Esophagus muscularis mucosa (tissue), 4 donors: ENCODE data around the gene PRPF6. TPM values are rescaled to one million over a fixed set of nuclear protein-coding genes. Genes with fewer than 3 reads are reported as not detected.

ENCODE experiments used
- DNase-seq: peaks from one replicate; pipeline ENCODE4 v3.0.0-alpha.2; 2017; ENCODE audit errors: extremely low spot score
- H3K27ac ChIP-seq, 4 donors: fragments of 200-600 bp; sonication (generic); replicated peaks in 1 of 4; 1 replicate in 3 of 4; 2 replicates in 1 of 4; pipeline ENCODE4 v1.5.1; 2016 to 2019; ENCODE audit warnings: mild to moderate bottlenecking in 1 of 4
- H3K27me3 ChIP-seq, 4 donors: fragments of 200-600 bp; sonication (generic); one replicate each; pipeline versions ENCODE4 v1.5.1 to v1.6.0; 2016 to 2019
- H3K36me3 ChIP-seq, 4 donors: fragments of 200-600 bp; sonication (generic); one replicate each; pipeline ENCODE4 v1.5.1; 2016 to 2019
- H3K4me1 ChIP-seq, 4 donors: fragments of 200-600 bp; sonication (generic); one replicate each; pipeline ENCODE4 v1.5.1; 2016 to 2019
- H3K4me3 ChIP-seq, 4 donors: fragments of 200-600 bp; sonication (generic); 1 replicate in 2 of 4; 2 replicates in 2 of 4; pipeline ENCODE4 v1.5.1; 2016 to 2019; ENCODE audit warnings: mild to moderate bottlenecking in 4 of 4, moderate library complexity in 1 of 4
- H3K9me3 ChIP-seq, 4 donors: fragments of 200-600 bp; sonication (generic); 1 replicate in 3 of 4; 2 replicates in 1 of 4; pipeline ENCODE4 v1.5.1; 2016 to 2019
- CTCF ChIP-seq, 3 experiments: fragments of 200-600 bp in 2 of 3; fragments of 450-650 bp in 1 of 3; sonication (generic) in 2 of 3; IDR thresholded peaks; one replicate each; pipeline ENCODE4 v1.5.1; 2017 to 2019; ENCODE audit warnings: antibody characterized with exemption in 3 of 3, mild to moderate bottlenecking in 2 of 3, moderate library complexity in 1 of 3
- EP300 ChIP-seq: sonication (generic); formaldehyde crosslinking; IDR thresholded peaks from one replicate; pipeline ENCODE4 v1.6.1; 2017; ENCODE audit warnings: antibody characterized with exemption
- POLR2A ChIP-seq: fragments of 450-650 bp; IDR thresholded peaks from one replicate; pipeline ENCODE4 v1.6.1; 2017; ENCODE audit warnings: antibody characterized with exemption, moderate library complexity, mild to moderate bottlenecking, low read depth
- POLR2AphosphoS5 ChIP-seq, 2 donors: sonication (generic); formaldehyde crosslinking; IDR thresholded peaks; one replicate each; pipeline ENCODE4 v1.6.1; 2017; ENCODE audit warnings: antibody characterized with exemption in 2 of 2
- WGBS: methylation state at CpG from one replicate; pipeline ENCODE4 v1.1.5; 2018; 5-methylcytosine and 5-hydroxymethylcytosine counted together
- intact Hi-C: fragments of 100-400 bp; cut with DNase I; formaldehyde crosslinking; loops from one replicate; pipeline ENCODE4 v1.15.1; 2023
- total RNA-seq, 4 donors: library from RNA; depleted of rRNA; stranded (reverse); fragments of >200 nt; gene quantifications; one replicate each; pipeline versions ENCODE4 v1.1.0 to v1.2.1, GENCODE V29; 2016

Gene PRPF6
- total RNA-seq, 4 donors from 2014 or later: 46.1 to 64.9 (median 58.7) TPM

- Histone ChIP-seq H3K27ac (peak overlapping the region; percentile 57 to 77 (median 74)), H3K9me3 (no peaks in the 10 kb centered on the region), H3K27me3 (peaks cover 0 to 100% (median 36%) of the 10 kb centered on the region in 4 donors), H3K4me1 (peaks cover 20 to 55% (median 44%) of the 10 kb centered on the region in 4 donors), H3K36me3 (peaks cover 0 to 21% (median 0%) of the 10 kb centered on the region in 4 donors), H3K4me3 (peak overlapping the region; percentile 45 to 57 (median 46))
- TF ChIP-seq POLR2AphosphoS5 (IDR thresholded peaks at IDR 0.05) (no peak), CTCF (IDR thresholded peaks at IDR 0.05) (no peak), EP300 (no peak), POLR2A (no peak)
- intact Hi-C loops: no loop called here
- WGBS: 87% methylated on average over 5 of the region's 23 CpGs
- no peak for DNase-seq
Measured at GRCh38 chr20:64050261-64051032, 69.5 kb downstream of the PRPF6 start.

- peaks cover 20 to 56% (median 49%) of the 10 kb centered on the region in 4 donors for H3K4me1 ChIP-seq
- intact Hi-C loops: no loop called here
- TF ChIP-seq EP300 (no peak), CTCF (IDR thresholded peaks at IDR 0.05) (no peak), POLR2AphosphoS5 (IDR thresholded peaks at IDR 0.05) (no peak), POLR2A (no peak)
- H3K27ac ChIP-seq: peak overlapping the region; percentile 57 to 77 (median 74)
- no peaks in the 10 kb centered on the region for H3K9me3 ChIP-seq
- peaks cover 0 to 21% (median 0%) of the 10 kb centered on the region in 4 donors for H3K36me3 ChIP-seq
- peaks cover 0 to 100% (median 36%) of the 10 kb centered on the region in 4 donors for H3K27me3 ChIP-seq
- DNase-seq: no peak
- H3K4me3 ChIP-seq: peak overlapping the region in 3 of 4 donors; percentile 46 to 57 (median 47)
- 89% methylated on average over 3 of the region's 11 CpGs for WGBS
Measured at GRCh38 chr20:64051033-64051452, 70.1 kb downstream of the PRPF6 start.

GRCh38 chr20:64051561-64052325 lies 70.8 kb downstream of the PRPF6 start:
- Histone ChIP-seq H3K4me1 (peaks cover 26 to 63% (median 54%) of the 10 kb centered on the region in 4 donors), H3K9me3 (no peaks in the 10 kb centered on the region), H3K27ac (peak overlapping the region; percentile 57 to 77 (median 71)), H3K27me3 (peaks cover 0 to 100% (median 36%) of the 10 kb centered on the region in 4 donors), H3K4me3 (no peak overlapping the region), H3K36me3 (peaks cover 0 to 15% (median 0%) of the 10 kb centered on the region in 4 donors)
- intact Hi-C loops: no loop called here
- TF ChIP-seq POLR2AphosphoS5 (IDR thresholded peaks at IDR 0.05) (peak; percentile 65 to 77), POLR2A (no peak)
- WGBS: 84% methylated on average over 5 of the region's 15 CpGs
- DNase-seq: no peak

- peaks cover 0 to 100% (median 33%) of the 10 kb centered on the region in 4 donors for H3K27me3 ChIP-seq
- no peaks in the 10 kb centered on the region for H3K9me3 ChIP-seq
- no peak overlapping the region for H3K4me3 ChIP-seq
- TF ChIP-seq CTCF (IDR thresholded peaks at IDR 0.05) (no peak), POLR2A (no peak), EP300 (no peak), POLR2AphosphoS5 (IDR thresholded peaks at IDR 0.05) (no peak)
- intact Hi-C loops: no loop called here
- H3K4me1 ChIP-seq: peaks cover 27 to 68% (median 58%) of the 10 kb centered on the region in 4 donors
- DNase-seq: no peak
- H3K36me3 ChIP-seq: peaks cover 0 to 9% (median 0%) of the 10 kb centered on the region in 4 donors
- WGBS: 96% methylated on average over 4 of the region's 10 CpGs
- peak overlapping the region; percentile 49 to 77 (median 68) for H3K27ac ChIP-seq
Measured at GRCh38 chr20:64052326-64052722, 71.4 kb downstream of the PRPF6 start.
